H1 (cell line): ENCODE results near the gene GJA5. TPM values are rescaled to one million over a fixed set of nuclear protein-coding genes. Genes with fewer than 3 reads are reported as not detected.

Experiments
- CTCF ChIA-PET: fragments of 300-600 bp; sonication (Branson Sonifier 250); formaldehyde crosslinking; loops from one replicate; lab custom pipeline; 2021; ENCODE audit not compliant: partially characterized antibody; lab: Charles Lee
- POLR2A ChIA-PET: fragments of 300-600 bp; sonication (Branson Sonifier 250); formaldehyde crosslinking; loops from one replicate; lab custom pipeline; 2021; ENCODE audit warnings: inconsistent platforms; ENCODE audit not compliant: partially characterized antibody; lab: Charles Lee
- DNase-seq, 2 experiments: peaks; one replicate each; pipeline versions ENCODE4 v3.0.0 to v3.0.0-alpha.2; 2010 to 2022; ENCODE audit warnings: low spot score in 2 of 2, low read depth in 1 of 2, mixed read lengths in 1 of 2
- FAIRE-seq: peaks from 2 replicates; lab custom pipeline; 2011; peaks lifted over from hg19 to GRCh38; lab: Jason Lieb, UNC
- H2AFZ ChIP-seq: 2 replicates; pipeline ENCODE4 v1.8.1; 2012; ENCODE audit warnings: low read length, inconsistent platforms
- H2AK5ac ChIP-seq: 2 replicates; pipeline ENCODE4 v1.6.1; 2013; ENCODE audit warnings: low read depth, low read length
- H2BK120ac ChIP-seq: replicated peaks from 2 replicates; pipeline ENCODE3; 2013; ENCODE audit warnings: low read depth, low read length, inconsistent platforms
- H2BK12ac ChIP-seq: 2 replicates; pipeline ENCODE4 v1.6.1; 2013; ENCODE audit warnings: low read depth, low read length
- H2BK15ac ChIP-seq: 2 replicates; pipeline ENCODE4 v1.6.1; 2013; ENCODE audit warnings: low read length
- H2BK20ac ChIP-seq: 2 replicates; pipeline ENCODE4 v1.6.1; 2013; ENCODE audit warnings: low read length
- H2BK5ac ChIP-seq: 2 replicates; pipeline ENCODE4 v1.6.1; 2013; ENCODE audit warnings: low read depth, low read length
- H3K14ac ChIP-seq: 2 replicates; pipeline ENCODE4 v1.6.1; 2013; ENCODE audit warnings: inconsistent platforms; ENCODE audit not compliant: insufficient read length
- H3K18ac ChIP-seq: 2 replicates; pipeline ENCODE4 v1.6.1; 2013; ENCODE audit warnings: low read length; ENCODE audit errors: extremely low read depth
- H3K23ac ChIP-seq: 2 replicates; pipeline ENCODE4 v1.6.1; 2013; ENCODE audit warnings: inconsistent platforms; ENCODE audit not compliant: insufficient read length
- H3K23me2 ChIP-seq: 2 replicates; pipeline ENCODE4 v1.6.1; 2013; ENCODE audit warnings: low read depth, low read length
- H3K27ac ChIP-seq: 2 replicates; pipeline ENCODE4 v1.6.1; 2011; ENCODE audit warnings: low read depth, low read length, inconsistent platforms
- H3K27me3 ChIP-seq, 4 experiments: replicated peaks in 1 of 4; 1 replicate in 1 of 4; 2 replicates in 3 of 4; pipeline versions ENCODE4 v1.6.1 to v1.8.1; 2011 to 2013; ENCODE audit warnings: low read length in 3 of 4, mild to moderate bottlenecking in 3 of 4, inconsistent platforms in 2 of 4, mixed read lengths in 2 of 4, moderate library complexity in 1 of 4; ENCODE audit not compliant: control insufficient read depth in 3 of 4, insufficient read depth in 3 of 4; ENCODE audit errors: extremely low read depth in 1 of 4
- H3K36me3 ChIP-seq, 4 experiments: 2 replicates each; pipeline versions ENCODE4 v1.6.1 to v1.8.1; 2011 to 2013; ENCODE audit warnings: mild to moderate bottlenecking in 4 of 4, low read length in 3 of 4, moderate library complexity in 2 of 4, control low read depth in 1 of 4, inconsistent platforms in 1 of 4; ENCODE audit not compliant: insufficient read depth in 4 of 4, control insufficient read depth in 2 of 4
- H3K4ac ChIP-seq: replicated peaks from 2 replicates; pipeline ENCODE3; 2013; ENCODE audit warnings: low read length, low read depth, mixed read lengths, inconsistent platforms; ENCODE audit not compliant: insufficient read length
- H3K4me1 ChIP-seq, 4 experiments: replicated peaks in 1 of 4; 1 replicate in 1 of 4; 2 replicates in 3 of 4; pipeline versions ENCODE4 v1.6.1 to v1.8.1; 2011 to 2013; ENCODE audit warnings: low read length in 3 of 4, inconsistent platforms in 2 of 4, mixed read lengths in 1 of 4; ENCODE audit not compliant: insufficient read depth in 4 of 4, control insufficient read depth in 3 of 4
- H3K4me2 ChIP-seq, 2 experiments: 2 replicates each; pipeline versions ENCODE4 v1.6.1 to v1.8.1; 2011 to 2013; ENCODE audit warnings: low read depth in 2 of 2, low read length in 2 of 2, control low read depth in 1 of 2, inconsistent platforms in 1 of 2, mild to moderate bottlenecking in 1 of 2; ENCODE audit not compliant: insufficient read depth in 1 of 2
- H3K4me3 ChIP-seq, 4 experiments: fragments of 200-600, 300-600 bp in 1 of 4; sonication (generic), shearing (Covaris generic), sonication (Bioruptor Twin) in 1 of 4; 2 replicates each; pipeline versions ENCODE4 v1.5.1 to v1.8.1; 2011 to 2016; ENCODE audit warnings: low read length in 4 of 4, low read depth in 3 of 4, control low read depth in 2 of 4, inconsistent platforms in 2 of 4, mild to moderate bottlenecking in 2 of 4, mixed read lengths in 1 of 4, moderate library complexity in 1 of 4; ENCODE audit not compliant: insufficient read depth in 2 of 4; ENCODE audit errors: extremely low read depth in 1 of 4
- H3K56ac ChIP-seq: replicated peaks from 2 replicates; pipeline ENCODE3; 2013; ENCODE audit warnings: low read depth, mild to moderate bottlenecking, mixed read lengths, low read length, inconsistent platforms; ENCODE audit not compliant: insufficient read length
- H3K79me1 ChIP-seq: 2 replicates; pipeline ENCODE4 v1.6.1; 2013; ENCODE audit warnings: low read depth, low read length, control low read depth
- H3K79me2 ChIP-seq, 2 experiments: 2 replicates each; pipeline versions ENCODE4 v1.6.1 to v1.8.1; 2012 to 2013; ENCODE audit warnings: low read length in 2 of 2, mild to moderate bottlenecking in 2 of 2, inconsistent platforms in 1 of 2; ENCODE audit not compliant: insufficient read depth in 2 of 2, control insufficient read depth in 1 of 2
- H3K9ac ChIP-seq, 4 experiments: replicated peaks in 1 of 4; 1 replicate in 1 of 4; 2 replicates in 3 of 4; pipeline versions ENCODE4 v1.6.1 to v1.8.1; 2011 to 2013; ENCODE audit warnings: low read depth in 3 of 4, low read length in 3 of 4, control low read depth in 2 of 4, mild to moderate bottlenecking in 2 of 4, moderate library complexity in 2 of 4, inconsistent platforms in 1 of 4; ENCODE audit errors: extremely low read depth in 1 of 4
- H3K9me3 ChIP-seq, 2 experiments: 2 replicates each; pipeline versions ENCODE4 v1.6.1 to v1.8.1; 2012 to 2013; ENCODE audit warnings: mild to moderate bottlenecking in 2 of 2, moderate library complexity in 2 of 2, control low read depth in 1 of 2, inconsistent platforms in 1 of 2, low read depth in 1 of 2, low read length in 1 of 2, mixed read lengths in 1 of 2; ENCODE audit not compliant: insufficient read depth in 2 of 2
- H4K20me1 ChIP-seq, 2 experiments: replicated peaks in 1 of 2; 2 replicates each; pipeline versions ENCODE3 to v1.8.1; 2011 to 2013; ENCODE audit warnings: inconsistent platforms in 2 of 2, low read length in 2 of 2, mild to moderate bottlenecking in 1 of 2; ENCODE audit not compliant: insufficient read depth in 2 of 2, control insufficient read depth in 1 of 2
- H4K5ac ChIP-seq: 2 replicates; pipeline ENCODE4 v1.6.1; 2013; ENCODE audit warnings: low read length, low read depth, mixed read lengths, inconsistent platforms; ENCODE audit not compliant: insufficient read length
- H4K8ac ChIP-seq: 2 replicates; pipeline ENCODE4 v1.8.0; 2013; ENCODE audit warnings: mild to moderate bottlenecking, moderate library complexity, low read length, inconsistent platforms; ENCODE audit not compliant: insufficient read depth; ENCODE audit errors: extremely low read depth
- H4K91ac ChIP-seq: replicated peaks from 2 replicates; pipeline ENCODE3; 2013; ENCODE audit warnings: low read length, mixed read lengths, inconsistent platforms; ENCODE audit not compliant: insufficient read length
- BCL11A ChIP-seq, 2 experiments: IDR thresholded peaks; one replicate each; pipeline ENCODE4 v1.6.1; 2011; ENCODE audit warnings: low read depth in 2 of 2, low read length in 2 of 2, mild to moderate bottlenecking in 2 of 2
- CEBPB ChIP-seq: IDR thresholded peaks from 2 replicates; pipeline ENCODE4 v1.6.1; 2012; ENCODE audit warnings: low read depth, low read length
- HDAC2 ChIP-seq, 2 experiments: fragments of 300-600 bp in 1 of 2; sonication (generic) in 1 of 2; IDR thresholded peaks; 2 replicates each; pipeline ENCODE4 v1.6.1; 2011 to 2012; ENCODE audit warnings: low read depth in 2 of 2, low read length in 2 of 2, mild to moderate bottlenecking in 2 of 2, moderate library complexity in 2 of 2, borderline replicate concordance in 1 of 2, inconsistent platforms in 1 of 2
- HDAC6 ChIP-seq: IDR thresholded peaks from one replicate; pipeline ENCODE4 v1.7.1; 2012; ENCODE audit warnings: low read depth, mild to moderate bottlenecking, inconsistent platforms, low read length, moderate library complexity
- RAD21 ChIP-seq, 2 experiments: IDR thresholded peaks in 1 of 2; conservative IDR thresholded peaks in 1 of 2; 2 replicates each; pipeline ENCODE4 v1.6.1; 2011; ENCODE audit warnings: low read depth in 2 of 2, low read length in 2 of 2, improper control_type of control experiment in 1 of 2, inconsistent platforms in 1 of 2, mild to moderate bottlenecking in 1 of 2, moderate library complexity in 1 of 2
- SIN3A ChIP-seq, 2 experiments: IDR thresholded peaks in 1 of 2; conservative IDR thresholded peaks in 1 of 2; 2 replicates each; pipeline ENCODE4 v1.6.1; 2011 to 2012; ENCODE audit warnings: low read length in 2 of 2, improper control_type of control experiment in 1 of 2, low read depth in 1 of 2, mild to moderate bottlenecking in 1 of 2
- USF2 ChIP-seq: IDR thresholded peaks from 2 replicates; pipeline ENCODE4 v1.6.1; 2011; ENCODE audit warnings: low read length, improper control_type of control experiment
- WGBS, 2 experiments: shearing (Covaris generic) in 1 of 2; methylation state at CpG; one replicate each; pipeline versions ENCODE4 v1.1.6 to v1.1.7; 2013 to 2015; ENCODE audit warnings: low lambda C conversion rate in 2 of 2, mixed read lengths in 2 of 2, inconsistent platforms in 1 of 2, low coverage in 1 of 2, missing lambda C conversion rate in 1 of 2; ENCODE audit not compliant: insufficient replicate concordance in 2 of 2, insufficient coverage in 1 of 2, insufficient read length in 1 of 2; ENCODE audit errors: extremely low coverage in 1 of 2, missing lambda C conversion rate in 1 of 2; 5-methylcytosine and 5-hydroxymethylcytosine counted together
- polyA plus RNA-seq, 7 experiments: library from polyadenylated mRNA; depleted of rRNA in 3 of 7; stranded (reverse) in 5 of 7; unstranded in 2 of 7; fragments of >200 nt in 5 of 7; fragments of 200-250 nt in 2 of 7; gene quantifications; 1 replicate in 5 of 7; 2 replicates in 1 of 7; 4 replicates in 1 of 7; pipeline versions ENCODE4 v1.2.1 to v1.2.3, GENCODE V29; 2011 to 2013; ENCODE audit warnings: missing spikeins in 2 of 7, mixed read lengths in 2 of 7
- total RNA-seq: library from RNA; stranded (reverse); fragmentation: NEBNext Ultra II Directional; extraction: Animal tissue kit (Norgen Biotek cat#: 25700); gene quantifications from 2 replicates; pipeline ENCODE4 v1.2.1, GENCODE V29; 2021

The GJA5 gene
- total and polyA plus RNA-seq, 2 of the 8 experiments (the other 6 are each of a cell fraction or from before 2014, with no cell fraction given) = 1.2 to 2.7 TPM

GRCh38 chr1:147717706-147718097, 42.7 kb downstream of the GJA5 start:
- CTCF ChIA-PET = interaction anchor here (0.8 to 1.7 kb wide), 6 partner anchors 75 to 188 kb away, joined by 3 to 9 read pairs (median 3); no protein-coding TSS in a partner anchor
- Histone ChIP-seq H3K23me2 (no peaks in the 10 kb centered on the region), H3K4me2 (no peak overlapping the region), H3K9me3 (peaks cover 8 to 11% of the 10 kb centered on the region in 2 experiments; a peak in 2 of 4 replicates), H2BK12ac (no peak overlapping the region), H3K4me1 (peaks cover 0 to 4% (median 0%) of the 10 kb centered on the region in 4 experiments; a peak in 4 of 7 replicates), H3K56ac (no peak overlapping the region), H3K4ac (no peak overlapping the region), H4K8ac (no peak overlapping the region), H3K79me2 (no peaks in the 10 kb centered on the region), H3K79me1 (no peaks in the 10 kb centered on the region), H3K18ac (no peak overlapping the region), H3K27me3 (no peaks in the 10 kb centered on the region; a peak in 1 of 7 replicates), H3K36me3 (no peaks in the 10 kb centered on the region), H2BK120ac (no peak overlapping the region), H3K14ac (no peak overlapping the region), H2BK20ac (no peak overlapping the region), H3K27ac (no peak overlapping the region), H3K9ac (no peak overlapping the region), H3K23ac (no peak overlapping the region), H4K20me1 (no peaks in the 10 kb centered on the region), H2BK15ac (0 out of 2 replicates have a peak overlapping the region, but pooled peaks have one; percentile 37), H2BK5ac (no peak overlapping the region), H2AK5ac (no peak overlapping the region), H4K91ac (no peak overlapping the region), H3K4me3 (no peak overlapping the region), H2AFZ (no peak overlapping the region), H4K5ac (no peak overlapping the region)
- POLR2A ChIA-PET = no interaction called here
- FAIRE-seq (no peak), DNase-seq (no peak)
- WGBS, 2 experiments = 85% methylated on average over 4 of the region's 4 CpGs; no CpG with 5 or more reads in 1 of the 2 experiments
- TF ChIP-seq CEBPB = no peak
- TF ChIP-seq BCL11A (IDR thresholded peaks at IDR 0.05; ENCODE audit: low read depth in 2 of 2, low read length in 2 of 2) = no peak
- no peak for TF ChIP-seq RAD21 (IDR thresholded peaks at IDR 0.05 in 1 of 2, conservative IDR thresholded peaks at IDR 0.05 in 1 of 2; ENCODE audit: low read depth in 2 of 2, low read length in 2 of 2)
- TF ChIP-seq SIN3A (conservative IDR thresholded peaks at IDR 0.05 in 1 of 2, IDR thresholded peaks at IDR 0.05 in 1 of 2; ENCODE audit: low read depth in 1 of 2, low read length in 2 of 2) = no peak
- no peak for TF ChIP-seq HDAC6
- no peak for TF ChIP-seq HDAC2 (IDR thresholded peaks at IDR 0.05; ENCODE audit: borderline replicate concordance in 1 of 2, low read depth in 2 of 2, low read length in 2 of 2)
- TF ChIP-seq USF2 = no peak
